OCI-LY3 (cell line): ENCODE measurements around the gene UBE2R2.

Experiments used
- H2AFZ ChIP-seq: fragments of 200-600, 300-600 bp; shearing (Covaris generic); 2 replicates; pipeline ENCODE4 v1.6.0; 2014; ENCODE audit warnings: antibody characterized with exemption, low read depth, low read length
- H3K27ac ChIP-seq: fragments of 200-600, 300-600 bp; sonication (generic); 2 replicates; pipeline ENCODE4 v1.5.1; 2014; ENCODE audit warnings: mild to moderate bottlenecking, low read length, moderate library complexity, mixed read lengths
- H3K27me3 ChIP-seq: fragments of 200-600, 300-600 bp; sonication (generic); 2 replicates; pipeline ENCODE4 v1.6.1; 2014; ENCODE audit warnings: low read depth, low read length, mixed read lengths
- H3K36me3 ChIP-seq: fragments of 200-600, 300-600 bp; sonication (generic); replicated peaks from 2 replicates; pipeline ENCODE3; 2014; ENCODE audit warnings: low read depth, low read length, mixed read lengths
- H3K4me1 ChIP-seq: fragments of 300-600, 200-600 bp; sonication (generic); 2 replicates; pipeline ENCODE4 v1.6.1; 2014; ENCODE audit warnings: low read length, mixed read lengths
- H3K4me2 ChIP-seq: fragments of 200-600, 300-600 bp; sonication (generic); 2 replicates; pipeline ENCODE4 v1.6.1; 2014; ENCODE audit warnings: low read length, mixed read lengths
- H3K4me3 ChIP-seq: fragments of 300-600, 200-600 bp; sonication (generic); 2 replicates; pipeline ENCODE4 v1.5.1; 2014; ENCODE audit warnings: antibody characterized with exemption, mild to moderate bottlenecking, low read length, moderate library complexity
- H3K79me2 ChIP-seq: fragments of 300-600, 200-600 bp; shearing (Covaris generic); 2 replicates; pipeline ENCODE4 v1.6.1; 2014; ENCODE audit warnings: mild to moderate bottlenecking, low read length, mixed read lengths
- H3K9ac ChIP-seq: fragments of 300-600, 200-600 bp; shearing (Covaris generic); 2 replicates; pipeline ENCODE4 v1.6.0; 2014; ENCODE audit warnings: mild to moderate bottlenecking, low read length, moderate library complexity
- H3K9me3 ChIP-seq: fragments of 200-600, 300-600 bp; shearing (Covaris generic); 2 replicates; pipeline ENCODE4 v1.6.1; 2014; ENCODE audit warnings: low read length, mixed read lengths; ENCODE audit not compliant: insufficient read depth
- H4K20me1 ChIP-seq: fragments of 200-600, 300-600 bp; sonication (generic); 2 replicates; pipeline ENCODE4 v1.6.1; 2016; ENCODE audit warnings: low read length, mixed read lengths; ENCODE audit not compliant: insufficient read depth
- EZH2phosphoT487 ChIP-seq: fragments of 200-600 bp; shearing (Covaris generic); IDR thresholded peaks from 2 replicates; pipeline ENCODE4 v1.6.1; 2018; ENCODE audit warnings: antibody characterized with exemption, mixed run types, low read depth
- TF ChIP-seq, protein P1 (sequence below): fragments of 200-600, 300-600 bp; sonication (generic); IDR thresholded peaks from 2 replicates; pipeline ENCODE4 v1.5.1; 2014; ENCODE audit warnings: antibody characterized with exemption, low read length, low read depth

UBE2R2 gene

DNA sequence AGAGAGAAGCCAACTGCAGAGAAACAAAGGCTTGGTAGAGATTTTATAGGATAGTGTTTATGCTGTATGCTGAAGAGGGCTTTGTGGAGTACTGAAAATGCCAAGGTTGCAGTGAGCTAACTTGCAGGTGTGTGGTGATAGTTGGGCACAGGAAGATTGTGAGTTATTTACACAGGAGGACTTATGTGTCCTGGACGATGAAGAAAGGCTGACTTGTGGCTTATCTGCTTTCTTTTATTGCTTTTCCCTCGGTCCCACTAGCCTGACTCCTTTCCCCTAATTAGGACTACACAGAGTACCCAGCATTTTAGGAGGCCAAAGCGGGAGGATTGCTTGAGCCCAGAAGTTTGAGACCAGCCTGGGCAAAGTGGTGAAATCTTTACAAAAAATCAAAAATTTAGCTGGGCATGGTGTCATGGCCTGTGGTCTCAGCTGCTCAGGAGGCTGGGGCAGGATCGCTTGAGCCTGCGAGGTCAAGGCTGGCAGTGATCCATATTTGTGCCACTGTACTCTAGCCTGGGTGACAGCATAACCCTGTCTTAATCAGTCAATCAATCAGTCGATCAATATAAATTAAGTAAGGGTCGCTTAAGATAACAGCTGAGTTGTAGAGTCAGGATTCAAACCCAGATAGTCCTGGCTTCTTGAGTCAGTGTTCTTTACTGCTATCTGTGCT, 61.9 kb downstream of the UBE2R2 start:
- Histone ChIP-seq H3K27ac (no peak overlapping the region), H4K20me1 (peaks cover 78% of the 10 kb centered on the region), H3K4me1 (0 out of 2 replicates have a peak, but pooled peaks cover 6% of the 10 kb centered on the region), H3K79me2 (peaks cover 97% of the 10 kb centered on the region), H3K27me3 (no peaks in the 10 kb centered on the region), H3K9ac (no peak overlapping the region), H3K4me3 (no peak overlapping the region), H3K4me2 (no peak overlapping the region), H3K36me3 (no peaks in the 10 kb centered on the region), H3K9me3 (no peaks in the 10 kb centered on the region), H2AFZ (no peak overlapping the region)
- TF ChIP-seq, protein P1, sequence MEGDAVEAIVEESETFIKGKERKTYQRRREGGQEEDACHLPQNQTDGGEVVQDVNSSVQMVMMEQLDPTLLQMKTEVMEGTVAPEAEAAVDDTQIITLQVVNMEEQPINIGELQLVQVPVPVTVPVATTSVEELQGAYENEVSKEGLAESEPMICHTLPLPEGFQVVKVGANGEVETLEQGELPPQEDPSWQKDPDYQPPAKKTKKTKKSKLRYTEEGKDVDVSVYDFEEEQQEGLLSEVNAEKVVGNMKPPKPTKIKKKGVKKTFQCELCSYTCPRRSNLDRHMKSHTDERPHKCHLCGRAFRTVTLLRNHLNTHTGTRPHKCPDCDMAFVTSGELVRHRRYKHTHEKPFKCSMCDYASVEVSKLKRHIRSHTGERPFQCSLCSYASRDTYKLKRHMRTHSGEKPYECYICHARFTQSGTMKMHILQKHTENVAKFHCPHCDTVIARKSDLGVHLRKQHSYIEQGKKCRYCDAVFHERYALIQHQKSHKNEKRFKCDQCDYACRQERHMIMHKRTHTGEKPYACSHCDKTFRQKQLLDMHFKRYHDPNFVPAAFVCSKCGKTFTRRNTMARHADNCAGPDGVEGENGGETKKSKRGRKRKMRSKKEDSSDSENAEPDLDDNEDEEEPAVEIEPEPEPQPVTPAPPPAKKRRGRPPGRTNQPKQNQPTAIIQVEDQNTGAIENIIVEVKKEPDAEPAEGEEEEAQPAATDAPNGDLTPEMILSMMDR = no peak
- TF ChIP-seq EZH2phosphoT487 = no peak

DNA sequence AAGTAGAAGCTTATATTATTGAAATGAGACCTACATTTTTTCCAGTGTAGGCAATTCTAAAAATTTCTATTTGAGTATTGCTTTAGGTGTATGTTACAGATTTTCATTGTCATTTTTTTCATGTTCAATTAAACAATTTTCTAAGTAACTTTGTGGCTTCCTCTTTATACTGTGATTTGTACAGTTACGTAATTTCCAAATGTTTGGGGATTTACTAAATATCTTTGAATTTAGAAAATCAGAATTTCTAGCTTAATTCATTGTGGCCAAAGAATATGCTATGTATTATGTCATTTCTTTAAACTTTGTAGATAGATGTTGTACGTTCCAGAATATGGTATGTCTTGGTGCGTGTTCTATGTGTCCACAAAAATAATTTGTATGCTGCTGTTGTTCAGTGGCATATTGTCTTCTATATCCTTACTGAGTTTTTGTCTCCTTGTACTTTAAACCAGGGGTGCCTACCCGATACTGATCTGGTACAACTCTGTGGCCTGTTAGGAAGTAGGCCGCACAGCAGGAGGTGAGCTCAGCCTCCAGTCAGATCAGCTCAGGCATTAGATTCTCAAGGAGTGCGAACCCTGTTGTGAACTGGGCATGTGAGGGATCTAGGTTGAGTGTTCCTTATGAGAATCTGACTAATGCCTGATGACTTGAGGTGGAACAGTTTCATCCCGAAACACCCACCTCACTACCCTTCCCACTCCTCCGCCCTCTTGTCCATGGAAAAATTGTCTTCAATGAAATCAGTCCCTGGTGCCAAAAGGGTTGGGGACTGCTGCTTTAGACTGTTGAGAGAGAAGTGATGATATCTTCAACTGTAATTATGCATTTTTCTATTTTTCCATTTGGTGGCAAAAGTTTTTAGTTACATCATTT, 63.5 kb downstream of the UBE2R2 start:
- Histone ChIP-seq H3K4me2 (no peak overlapping the region), H3K4me3 (no peak overlapping the region), H3K9ac (no peak overlapping the region), H4K20me1 (peaks cover 82% of the 10 kb centered on the region), H3K27ac (no peak overlapping the region), H3K9me3 (no peaks in the 10 kb centered on the region), H3K36me3 (no peaks in the 10 kb centered on the region), H2AFZ (no peak overlapping the region), H3K27me3 (no peaks in the 10 kb centered on the region), H3K79me2 (peaks cover 97% of the 10 kb centered on the region), H3K4me1 (0 out of 2 replicates have a peak, but pooled peaks cover under 1% of the 10 kb centered on the region)
- TF ChIP-seq EZH2phosphoT487 = no peak
- TF ChIP-seq, protein P1 = no peak

DNA sequence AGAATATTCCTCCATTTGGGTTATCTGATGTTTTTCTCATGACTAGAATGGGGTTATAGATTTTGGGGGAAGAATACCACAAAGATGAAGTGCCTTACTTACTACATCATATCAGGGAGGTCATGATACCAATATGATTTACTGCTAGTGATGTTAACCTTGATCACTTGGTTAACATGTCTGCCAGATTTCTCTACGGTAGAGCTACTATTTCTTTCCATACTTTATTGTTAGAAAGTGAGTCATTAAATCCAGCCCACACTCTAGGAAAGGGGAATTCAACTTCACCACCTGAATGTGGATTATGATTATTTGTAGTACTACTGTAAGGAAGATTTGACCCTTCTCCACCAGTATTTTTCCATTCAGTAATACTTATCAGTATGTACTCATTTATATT, 64.7 kb downstream of the UBE2R2 start:
- Histone ChIP-seq H3K27ac (no peak overlapping the region), H3K9me3 (no peaks in the 10 kb centered on the region), H2AFZ (no peak overlapping the region), H3K79me2 (peaks cover 97% of the 10 kb centered on the region), H3K4me3 (no peak overlapping the region), H3K9ac (no peak overlapping the region), H3K4me1 (no peaks in the 10 kb centered on the region), H3K27me3 (no peaks in the 10 kb centered on the region), H4K20me1 (peaks cover 79% of the 10 kb centered on the region), H3K36me3 (no peaks in the 10 kb centered on the region), H3K4me2 (no peak overlapping the region)
- TF ChIP-seq, protein P1 = no peak
- no peak for TF ChIP-seq EZH2phosphoT487
